GM18868 (cell line): ENCODE results near the gene GSE1.

Experiments used
- ATAC-seq: cut with Tn5 transposase; IDR thresholded peaks from one replicate; pipeline ENCODE4 v1.9.1; 2021; ENCODE audit warnings: mild to moderate bottlenecking, moderate library complexity; ENCODE audit not compliant: unreplicated experiment

GSE1 gene

GRCh38 chr16:85631802-85632393, 18.8 kb downstream of the GSE1 start:
- ATAC-seq: no peak

- no peak for ATAC-seq
These were observed 19.8 kb downstream of the GSE1 start for GRCh38 chr16:85632709-85633437.

- ATAC-seq: no peak
These were observed 20.3 kb downstream of the GSE1 start for GRCh38 chr16:85633438-85633743.

GRCh38 chr16:85633888-85634287, 20.8 kb downstream of the GSE1 start:
- no peak for ATAC-seq

GRCh38 chr16:85634747-85635544, 21.8 kb downstream of the GSE1 start:
- ATAC-seq: no peak

GRCh38 chr16:85635545-85636140, 22.5 kb downstream of the GSE1 start:
- ATAC-seq: no peak

GRCh38 chr16:85636234-85636812, 23.2 kb downstream of the GSE1 start:
- ATAC-seq: no peak

- no peak for ATAC-seq
These were observed 24.1 kb downstream of the GSE1 start for GRCh38 chr16:85637061-85637807.

- no peak for ATAC-seq
These were observed 24.9 kb downstream of the GSE1 start for GRCh38 chr16:85637808-85638647.

GRCh38 chr16:85638695-85639409, 25.7 kb downstream of the GSE1 start:
- ATAC-seq: no peak

- no peak for ATAC-seq
These were observed 26.6 kb downstream of the GSE1 start for GRCh38 chr16:85639529-85640253.

- no peak for ATAC-seq
These were observed 27.1 kb downstream of the GSE1 start for GRCh38 chr16:85640254-85640558.

- ATAC-seq: no peak
These were observed 27.5 kb downstream of the GSE1 start for GRCh38 chr16:85640585-85640984.

- no peak for ATAC-seq
These were observed 28.2 kb downstream of the GSE1 start for GRCh38 chr16:85641305-85641704.

- ATAC-seq: no peak
These were observed 28.7 kb downstream of the GSE1 start for GRCh38 chr16:85641776-85642176.

- ATAC-seq: no peak
These were observed 29.7 kb downstream of the GSE1 start for GRCh38 chr16:85642762-85643358.

GRCh38 chr16:85643631-85644030, 30.5 kb downstream of the GSE1 start:
- no peak for ATAC-seq

GRCh38 chr16:85644093-85644712, 31.1 kb downstream of the GSE1 start:
- ATAC-seq: no peak
